Measurements from ENCODE around the gene STXBP5L.
"Not testable (repeated sequence)": the region's sequence is repeated elsewhere in the genome, so short reads cannot be mapped to it uniquely, and the experiment has no call there.

The STXBP5L gene

DNA sequence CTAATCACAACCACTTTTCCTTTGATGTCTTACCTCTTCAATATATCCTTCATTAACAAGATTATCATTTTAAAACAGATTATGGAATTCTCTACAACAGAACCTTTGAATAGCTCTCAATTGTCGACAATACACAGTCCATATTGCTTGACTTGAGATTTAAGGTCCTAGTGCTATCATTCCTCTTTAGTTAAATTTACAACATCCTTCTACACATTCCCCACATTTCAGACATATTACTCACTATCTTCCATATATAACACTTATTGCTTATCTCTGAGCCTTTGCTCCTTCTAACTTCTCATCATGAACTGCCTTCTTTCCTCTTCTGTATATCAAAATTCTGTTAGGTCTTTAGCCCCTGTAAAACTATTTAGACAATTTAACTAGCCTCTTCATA is 247.0 kb downstream of the STXBP5L start:
- no peak overlapping the region for H3K4me3 ChIP-seq (ENCODE audit: low read depth, low read length)
- H3K36me3 ChIP-seq (ENCODE audit: control insufficient read depth, insufficient read depth, low read length), result no peaks in the 10 kb centered on the region
- no peaks in the 10 kb centered on the region for H3K4me1 ChIP-seq
- no peak overlapping the region for H3K27ac ChIP-seq
- no peaks in the 10 kb centered on the region for H3K79me2 ChIP-seq
- no peak overlapping the region for H3K4me2 ChIP-seq (ENCODE audit: low read length)
- no peak overlapping the region for H2AFZ ChIP-seq
- TF ChIP-seq, protein P1, sequence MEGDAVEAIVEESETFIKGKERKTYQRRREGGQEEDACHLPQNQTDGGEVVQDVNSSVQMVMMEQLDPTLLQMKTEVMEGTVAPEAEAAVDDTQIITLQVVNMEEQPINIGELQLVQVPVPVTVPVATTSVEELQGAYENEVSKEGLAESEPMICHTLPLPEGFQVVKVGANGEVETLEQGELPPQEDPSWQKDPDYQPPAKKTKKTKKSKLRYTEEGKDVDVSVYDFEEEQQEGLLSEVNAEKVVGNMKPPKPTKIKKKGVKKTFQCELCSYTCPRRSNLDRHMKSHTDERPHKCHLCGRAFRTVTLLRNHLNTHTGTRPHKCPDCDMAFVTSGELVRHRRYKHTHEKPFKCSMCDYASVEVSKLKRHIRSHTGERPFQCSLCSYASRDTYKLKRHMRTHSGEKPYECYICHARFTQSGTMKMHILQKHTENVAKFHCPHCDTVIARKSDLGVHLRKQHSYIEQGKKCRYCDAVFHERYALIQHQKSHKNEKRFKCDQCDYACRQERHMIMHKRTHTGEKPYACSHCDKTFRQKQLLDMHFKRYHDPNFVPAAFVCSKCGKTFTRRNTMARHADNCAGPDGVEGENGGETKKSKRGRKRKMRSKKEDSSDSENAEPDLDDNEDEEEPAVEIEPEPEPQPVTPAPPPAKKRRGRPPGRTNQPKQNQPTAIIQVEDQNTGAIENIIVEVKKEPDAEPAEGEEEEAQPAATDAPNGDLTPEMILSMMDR (IDR thresholded peaks at IDR 0.05), result no peak
- no peaks in the 10 kb centered on the region for H3K27me3 ChIP-seq (ENCODE audit: control insufficient read depth, insufficient read depth, low read length)
- no peak overlapping the region for H3K9ac ChIP-seq
- no peaks in the 10 kb centered on the region for H3K9me3 ChIP-seq (ENCODE audit: control insufficient read depth, low read length)

DNA sequence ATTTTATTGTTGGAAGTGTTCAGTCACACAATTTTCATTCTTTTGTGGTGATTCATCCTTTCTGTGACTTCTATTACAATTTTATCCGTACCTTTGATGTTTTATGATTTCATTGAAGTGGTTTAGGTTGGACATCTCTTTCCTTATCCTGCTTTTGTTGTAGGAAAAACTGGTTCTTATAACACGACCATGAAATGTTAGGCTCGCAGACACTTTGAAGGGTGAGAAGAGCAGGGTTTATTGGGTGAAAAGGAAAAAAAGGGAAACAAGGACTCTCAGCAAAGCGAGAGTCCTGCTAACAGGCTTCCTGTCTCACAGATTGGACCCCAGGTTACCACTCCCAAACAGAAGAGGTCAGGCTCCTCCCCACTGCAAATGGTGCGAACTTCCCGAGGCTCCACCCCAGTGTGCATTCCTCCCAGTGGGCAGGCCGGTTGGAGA is 257.4 kb downstream of the STXBP5L start:
- Histone ChIP-seq H3K9ac (no peak overlapping the region), H3K79me2 (no peaks in the 10 kb centered on the region), H3K9me3 (ENCODE audit: control insufficient read depth, low read length) (no peaks in the 10 kb centered on the region), H3K4me2 (ENCODE audit: low read length) (no peak overlapping the region), H3K4me3 (ENCODE audit: low read depth, low read length) (no peak overlapping the region), H3K4me1 (no peaks in the 10 kb centered on the region), H3K36me3 (ENCODE audit: control insufficient read depth, insufficient read depth, low read length) (no peaks in the 10 kb centered on the region), H3K27ac (no peak overlapping the region), H3K27me3 (ENCODE audit: control insufficient read depth, insufficient read depth, low read length) (no peaks in the 10 kb centered on the region), H2AFZ (no peak overlapping the region)
- TF ChIP-seq, protein P1 (IDR thresholded peaks at IDR 0.05), result no peak

DNA sequence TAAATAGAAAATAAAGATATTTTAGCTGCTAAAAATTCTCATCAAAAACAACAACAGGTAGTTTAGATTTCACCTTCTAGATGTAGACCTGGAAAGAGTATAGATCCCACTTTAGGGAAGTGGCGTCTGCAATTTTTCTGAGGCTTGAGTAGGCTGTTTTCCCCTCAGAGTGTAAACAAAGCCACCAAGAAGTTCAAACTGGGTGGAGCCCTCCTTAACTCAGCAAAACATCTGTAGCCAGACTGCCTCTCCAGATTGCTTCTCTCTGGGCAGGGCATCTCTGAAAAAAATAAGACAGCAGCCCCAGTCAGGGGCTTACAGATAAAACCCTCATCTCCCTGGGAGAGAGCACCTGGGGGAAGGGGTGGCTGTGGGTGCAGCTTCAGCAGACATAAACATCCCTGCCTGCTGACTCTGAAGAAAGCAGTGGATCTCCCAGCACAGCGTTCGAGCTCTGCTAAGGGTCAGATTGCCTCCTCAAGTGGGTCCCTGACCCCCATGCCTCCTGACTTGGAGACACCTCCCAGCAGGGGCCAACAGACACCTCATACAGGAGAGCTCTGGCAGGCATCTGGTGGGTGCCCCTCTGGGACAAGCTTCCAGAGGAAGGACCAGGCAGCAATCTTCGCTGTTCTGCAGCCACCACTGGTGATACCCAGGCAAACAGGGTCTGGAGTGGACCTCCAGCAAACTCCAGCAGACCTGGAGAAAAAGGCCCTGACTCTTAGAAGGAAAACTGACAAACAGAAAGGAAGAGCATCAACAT is 259.6 kb downstream of the STXBP5L start:
- Histone ChIP-seq H3K4me1 (no peaks in the 10 kb centered on the region), H3K27me3 (ENCODE audit: control insufficient read depth, insufficient read depth, low read length) (no peaks in the 10 kb centered on the region), H3K27ac (no peak overlapping the region), H3K4me2 (ENCODE audit: low read length) (no peak overlapping the region), H3K9me3 (ENCODE audit: control insufficient read depth, low read length) (no peaks in the 10 kb centered on the region), H3K36me3 (ENCODE audit: control insufficient read depth, insufficient read depth, low read length) (no peaks in the 10 kb centered on the region), H3K79me2 (no peaks in the 10 kb centered on the region), H2AFZ (no peak overlapping the region), H3K9ac (no peak overlapping the region), H3K4me3 (ENCODE audit: low read depth, low read length) (no peak overlapping the region)
- TF ChIP-seq, protein P1 (IDR thresholded peaks at IDR 0.05), result no peak

DNA sequence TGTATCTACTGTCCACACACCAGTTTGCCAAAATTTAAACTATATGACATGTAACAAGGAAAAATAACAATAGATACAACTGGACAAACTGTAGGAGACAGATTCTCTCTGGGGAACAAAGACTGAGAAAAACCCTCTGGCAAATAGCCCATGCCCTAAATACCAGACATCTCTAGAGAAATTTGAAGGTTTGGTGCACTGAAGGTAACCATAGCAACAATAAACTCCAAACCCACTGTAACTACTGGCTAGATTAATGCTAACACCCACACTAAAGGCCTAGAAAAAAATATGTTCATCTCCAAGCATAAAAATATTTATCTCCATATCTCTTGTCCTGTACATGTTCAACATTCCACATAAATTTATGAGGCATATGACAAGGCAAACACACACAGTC is 267.1 kb downstream of the STXBP5L start:
- H3K9me3 ChIP-seq (ENCODE audit: control insufficient read depth, low read length), result no peaks in the 10 kb centered on the region
- H3K27me3 ChIP-seq (ENCODE audit: control insufficient read depth, insufficient read depth, low read length), result no peaks in the 10 kb centered on the region
- H3K79me2 ChIP-seq, result no peaks in the 10 kb centered on the region
- no peak overlapping the region for H3K4me3 ChIP-seq (ENCODE audit: low read depth, low read length)
- no peak overlapping the region for H2AFZ ChIP-seq
- TF ChIP-seq, protein P1 (IDR thresholded peaks at IDR 0.05), result no peak
- no peak overlapping the region for H3K4me2 ChIP-seq (ENCODE audit: low read length)
- H3K9ac ChIP-seq, result no peak overlapping the region
- H3K4me1 ChIP-seq, result no peaks in the 10 kb centered on the region
- no peak overlapping the region for H3K27ac ChIP-seq
- H3K36me3 ChIP-seq (ENCODE audit: control insufficient read depth, insufficient read depth, low read length), result no peaks in the 10 kb centered on the region

- H2AFZ ChIP-seq; H3K27me3 ChIP-seq (ENCODE audit: control insufficient read depth, insufficient read depth, low read length); H3K4me1 ChIP-seq; H3K9me3 ChIP-seq (ENCODE audit: control insufficient read depth, low read length); H3K4me3 ChIP-seq (ENCODE audit: low read depth, low read length); H3K27ac ChIP-seq; H3K79me2 ChIP-seq; H3K9ac ChIP-seq; H3K36me3 ChIP-seq (ENCODE audit: control insufficient read depth, insufficient read depth, low read length); H3K4me2 ChIP-seq (ENCODE audit: low read length): not testable (repeated sequence)
Measured at GRCh38 chr3:121190626-121191025, 282.6 kb downstream of the STXBP5L start.

Data from parathyroid adenoma (tissue), 2 donors.